Natural killer cell (primary cell): ENCODE data around the gene GALNT15. TPM values are rescaled to one million over a fixed set of nuclear protein-coding genes. Genes with fewer than 3 reads are reported as not detected.

Experiments used
- ATAC-seq, 3 donors: fragments of 150-1000 bp in 2 of 3; fragments of 200-7000 bp in 1 of 3; cut with Tn5 transposase; 1 replicate in 1 of 3; 2 replicates in 2 of 3; pipeline ENCODE4 v1.10.0; 2021; ENCODE audit warnings: mild to moderate bottlenecking in 2 of 3, moderate library complexity in 2 of 3
- DNase-seq, 2 donors: peaks; one replicate each; pipeline versions ENCODE4 v3.0.0 to v3.0.0-alpha.2; 2013 to 2021; ENCODE audit warnings: mixed read lengths in 1 of 2
- H3K27ac ChIP-seq: one replicate; pipeline ENCODE4 v1.5.1; 2013; ENCODE audit warnings: mild to moderate bottlenecking, low read length
- H3K27me3 ChIP-seq: one replicate; pipeline ENCODE4 v1.6.1; 2013; ENCODE audit warnings: low read length; ENCODE audit not compliant: control insufficient read depth, insufficient read depth
- H3K36me3 ChIP-seq: one replicate; pipeline ENCODE4 v1.6.1; 2013; ENCODE audit warnings: low read length; ENCODE audit not compliant: control insufficient read depth, insufficient read depth
- H3K4me1 ChIP-seq: one replicate; pipeline ENCODE4 v1.6.1; 2013; ENCODE audit warnings: low read length; ENCODE audit not compliant: control insufficient read depth, insufficient read depth
- H3K4me3 ChIP-seq: one replicate; pipeline ENCODE4 v1.5.1; 2013; ENCODE audit warnings: low read length
- H3K9me3 ChIP-seq: one replicate; pipeline ENCODE4 v1.6.1; 2013; ENCODE audit warnings: low read length; ENCODE audit not compliant: control insufficient read depth, insufficient read depth
- H3K27ac Mint-ChIP-seq, 2 donors: one replicate each; pipeline ENCODE4 v1.8.0; 2022; ENCODE audit warnings: mild to moderate bottlenecking in 2 of 2, mixed read lengths in 2 of 2, moderate library complexity in 1 of 2
- H3K27me3 Mint-ChIP-seq, 2 donors: one replicate each; pipeline ENCODE4 v1.8.0; 2022; ENCODE audit warnings: low read depth in 2 of 2, mixed read lengths in 2 of 2
- H3K36me3 Mint-ChIP-seq: one replicate; pipeline ENCODE4 v1.8.0; 2022; ENCODE audit warnings: mixed read lengths
- H3K4me1 Mint-ChIP-seq, 2 donors: one replicate each; pipeline ENCODE4 v1.8.0; 2022; ENCODE audit warnings: mixed read lengths in 2 of 2
- H3K4me3 Mint-ChIP-seq: one replicate; pipeline ENCODE4 v1.8.0; 2022; ENCODE audit warnings: mild to moderate bottlenecking, moderate library complexity, mixed read lengths
- H3K9me3 Mint-ChIP-seq, 2 donors: one replicate each; pipeline ENCODE4 v1.8.0; 2022; ENCODE audit warnings: mixed read lengths in 2 of 2
- CTCF ChIP-seq: fragments of 200-600 bp; IDR thresholded peaks from one replicate; pipeline ENCODE4 v1.8.0; 2022; ENCODE audit warnings: antibody characterized with exemption
- WGBS: methylation state at CpG from one replicate; pipeline ENCODE4 v1.1.7; 2013; ENCODE audit warnings: missing lambda C conversion rate; ENCODE audit not compliant: insufficient coverage; 5-methylcytosine and 5-hydroxymethylcytosine counted together
- intact Hi-C: fragments of 100-400 bp; cut with micrococcal nuclease; formaldehyde crosslinking; loops from one replicate; pipeline ENCODE4 v1.14.2; 2022
- total RNA-seq, 4 donors: library from RNA; stranded (reverse); fragments of 120-200 nt in 1 of 4; gene quantifications; one replicate each; pipeline versions ENCODE4 v1.2.3 to v1.2.4, GENCODE V29; 2013 to 2022

The GALNT15 gene
- total RNA-seq, 3 donors from 2014 or later (not counting 1 experiment from before 2014, with no cell fraction given), result not detected

GRCh38 chr3:16207031-16207430, 32.6 kb downstream of the GALNT15 start:
- intact Hi-C loops, result no loop called here
- H3K4me1 ChIP-seq, result no peaks in the 10 kb centered on the region

GRCh38 chr3:16211176-16211904, 36.9 kb downstream of the GALNT15 start:
- intact Hi-C loops, result no loop called here
- TF ChIP-seq CTCF, result no peak
- no peak overlapping the region for H3K4me3 Mint-ChIP-seq
- Histone ChIP-seq H3K36me3 (no peaks in the 10 kb centered on the region), H3K4me1 (no peaks in the 10 kb centered on the region), H3K9me3 (no peaks in the 10 kb centered on the region), H3K27ac (no peak overlapping the region), H3K27me3 (no peaks in the 10 kb centered on the region), H3K4me3 (no peak overlapping the region)
- H3K4me1 Mint-ChIP-seq, result no peaks in the 10 kb centered on the region
- no peaks in the 10 kb centered on the region for H3K9me3 Mint-ChIP-seq
- H3K27me3 Mint-ChIP-seq, result peaks cover 8 to 12% of the 10 kb centered on the region in 2 donors
- 77% methylated on average over 9 of the region's 9 CpGs for WGBS
- DNase-seq, result no peak
- no peak for ATAC-seq
- H3K27ac Mint-ChIP-seq, result no peak overlapping the region
- no peaks in the 10 kb centered on the region for H3K36me3 Mint-ChIP-seq

More at GRCh38 chr3:16207031-16207430, 32.6 kb downstream of the GALNT15 start:
- DNase-seq, result no peak
- no peaks in the 10 kb centered on the region for H3K36me3 Mint-ChIP-seq
- Histone ChIP-seq H3K9me3 (no peaks in the 10 kb centered on the region), H3K36me3 (no peaks in the 10 kb centered on the region), H3K27me3 (no peaks in the 10 kb centered on the region), H3K4me3 (no peak overlapping the region), H3K27ac (no peak overlapping the region)
- H3K4me3 Mint-ChIP-seq, result no peak overlapping the region
- no peaks in the 10 kb centered on the region for H3K4me1 Mint-ChIP-seq
- no peak for ATAC-seq
- H3K27me3 Mint-ChIP-seq, result peaks cover 10 to 13% of the 10 kb centered on the region in 2 donors
- TF ChIP-seq CTCF, result no peak
- no peaks in the 10 kb centered on the region for H3K9me3 Mint-ChIP-seq
- no peak overlapping the region for H3K27ac Mint-ChIP-seq

GRCh38 chr3:16214366-16214765, 39.9 kb downstream of the GALNT15 start:
- no peak overlapping the region for H3K27ac ChIP-seq
- Mint-ChIP-seq H3K36me3 (no peaks in the 10 kb centered on the region), H3K4me3 (no peak overlapping the region), H3K27ac (no peak overlapping the region), H3K27me3 (peaks cover 8 to 12% of the 10 kb centered on the region in 2 donors), H3K4me1 (no peaks in the 10 kb centered on the region), H3K9me3 (no peaks in the 10 kb centered on the region)
- WGBS, result 66% methylated on average over 4 of the region's 4 CpGs
- H3K9me3 ChIP-seq, result no peaks in the 10 kb centered on the region
- TF ChIP-seq CTCF, result no peak
- DNase-seq, result no peak
- no peak overlapping the region for H3K4me3 ChIP-seq
- intact Hi-C loops, result no loop called here
- ATAC-seq, result no peak
- no peaks in the 10 kb centered on the region for H3K27me3 ChIP-seq
- H3K4me1 ChIP-seq, result no peaks in the 10 kb centered on the region
- H3K36me3 ChIP-seq, result no peaks in the 10 kb centered on the region

- no peaks in the 10 kb centered on the region for H3K36me3 ChIP-seq
- ATAC-seq (no peak), DNase-seq (no peak)
- no peaks in the 10 kb centered on the region for H3K9me3 ChIP-seq
- Mint-ChIP-seq H3K27me3 (peaks cover 8 to 12% of the 10 kb centered on the region in 2 donors), H3K4me1 (no peaks in the 10 kb centered on the region), H3K4me3 (no peak overlapping the region), H3K36me3 (no peaks in the 10 kb centered on the region), H3K9me3 (no peaks in the 10 kb centered on the region), H3K27ac (no peak overlapping the region)
- intact Hi-C loops, result no loop called here
- no peak for TF ChIP-seq CTCF
- no peak overlapping the region for H3K27ac ChIP-seq
- H3K27me3 ChIP-seq, result no peaks in the 10 kb centered on the region
- H3K4me3 ChIP-seq, result no peak overlapping the region
- H3K4me1 ChIP-seq, result no peaks in the 10 kb centered on the region
- WGBS, result 92% methylated on average over 17 of the region's 17 CpGs
Observed at GRCh38 chr3:16216373-16216935, 42.0 kb downstream of the GALNT15 start.
